GM23338 (cell line): ENCODE measurements around the gene PCDHB10. TPM values are rescaled to one million over a fixed set of nuclear protein-coding genes. Genes with fewer than 3 reads are reported as not detected.
"Not testable (repeated sequence)": the region's sequence is repeated elsewhere in the genome, so short reads cannot be mapped to it uniquely, and the experiment has no call there.

Source experiments
- ATAC-seq: fragments of 200-7000 bp; cut with Tn5 transposase; 3 replicates; pipeline ENCODE4 v1.9.1; 2020
- DNase-seq: peaks from one replicate; pipeline ENCODE4 v3.0.0-alpha.2; 2015; ENCODE audit warnings: low spot score
- H2AFZ ChIP-seq: fragments of 200-600 bp; sonication (generic); 2 replicates; pipeline ENCODE4 v1.8.0; 2016; ENCODE audit warnings: antibody characterized with exemption, mild to moderate bottlenecking, moderate library complexity
- H3F3A ChIP-seq: fragments of 200-600 bp; sonication (generic); replicated peaks from 2 replicates; pipeline ENCODE4 v1.8.0; 2017; ENCODE audit warnings: antibody characterized with exemption, mixed run types, low read depth
- H3K27ac ChIP-seq: fragments of 200-600 bp; sonication (generic); 2 replicates; pipeline ENCODE4 v1.6.1; 2016; ENCODE audit warnings: low read depth
- H3K27me3 ChIP-seq: fragments of 200-600 bp; sonication (generic); 2 replicates; pipeline ENCODE4 v1.8.0; 2016; ENCODE audit warnings: mild to moderate bottlenecking, mixed run types, moderate library complexity; ENCODE audit not compliant: insufficient read depth
- H3K36me3 ChIP-seq: fragments of 200-600 bp; sonication (generic); 2 replicates; pipeline ENCODE4 v1.8.0; 2016; ENCODE audit warnings: mild to moderate bottlenecking; ENCODE audit not compliant: insufficient read depth
- H3K4me1 ChIP-seq: fragments of 200-600 bp; sonication (generic); 2 replicates; pipeline ENCODE4 v1.8.0; 2016; ENCODE audit warnings: mild to moderate bottlenecking, moderate library complexity; ENCODE audit not compliant: insufficient read depth
- H3K4me2 ChIP-seq: fragments of 200-600 bp; sonication (generic); 2 replicates; pipeline ENCODE4 v1.7.1; 2017; ENCODE audit warnings: mixed run types
- H3K4me3 ChIP-seq: fragments of 200-600 bp; sonication (generic); 2 replicates; pipeline ENCODE4 v1.6.1; 2016; ENCODE audit warnings: mixed run types
- H3K79me2 ChIP-seq: fragments of 200-600 bp; sonication (generic); replicated peaks from 2 replicates; pipeline ENCODE4 v1.8.0; 2017; ENCODE audit warnings: mild to moderate bottlenecking; ENCODE audit not compliant: insufficient read depth
- H3K9me2 ChIP-seq: fragments of 200-600 bp; sonication (generic); 2 replicates; pipeline ENCODE4 v1.8.0; 2017; ENCODE audit not compliant: insufficient read depth
- H4K20me1 ChIP-seq: fragments of 200-600 bp; sonication (generic); replicated peaks from 2 replicates; pipeline ENCODE4 v1.8.0; 2017; ENCODE audit warnings: mild to moderate bottlenecking; ENCODE audit not compliant: insufficient read depth
- H3K27ac Mint-ChIP-seq: 2 replicates; pipeline ENCODE4 v1.8.0; 2020; ENCODE audit warnings: inconsistent platforms, mild to moderate bottlenecking, moderate library complexity, mixed read lengths
- H3K27me3 Mint-ChIP-seq: 3 replicates; pipeline ENCODE4 v1.8.0; 2022; ENCODE audit warnings: low read depth, mild to moderate bottlenecking, moderate library complexity, mixed read lengths, inconsistent platforms; ENCODE audit not compliant: insufficient read depth, poor library complexity
- H3K36me3 Mint-ChIP-seq: 3 replicates; pipeline ENCODE4 v1.8.0; 2021; ENCODE audit warnings: low read depth, mild to moderate bottlenecking, inconsistent platforms, moderate library complexity, mixed read lengths
- H3K4me1 Mint-ChIP-seq: 3 replicates; pipeline ENCODE4 v1.8.0; 2020; ENCODE audit warnings: mild to moderate bottlenecking, inconsistent platforms, mixed read lengths
- H3K4me3 Mint-ChIP-seq: 3 replicates; pipeline ENCODE4 v1.8.0; 2021; ENCODE audit warnings: moderate library complexity, mild to moderate bottlenecking, inconsistent platforms, mixed read lengths
- H3K9me3 Mint-ChIP-seq: 3 replicates; pipeline ENCODE4 v1.8.0; 2020; ENCODE audit warnings: moderate library complexity, mild to moderate bottlenecking, inconsistent platforms, mixed read lengths
- CTCF ChIP-seq, 2 experiments: fragments of 200-600 bp in 1 of 2; sonication (generic) in 1 of 2; conservative IDR thresholded peaks; 2 replicates each; pipeline versions ENCODE4 v1.5.1 to v1.6.1; 2016 to 2017; ENCODE audit warnings: antibody characterized with exemption in 2 of 2, low read depth in 2 of 2, mild to moderate bottlenecking in 2 of 2, moderate library complexity in 1 of 2
- ZNF331 ChIP-seq: fragments of 250-450 bp; sonication (Bioruptor Pico); IDR thresholded peaks from 2 replicates; pipeline ENCODE4 v1.5.0; 2020; ENCODE audit warnings: low read depth, mild to moderate bottlenecking, moderate library complexity
- polyA plus RNA-seq: library from polyadenylated mRNA; unstranded; fragments of >200 nt; fragmentation: Nextera tagmentation; extraction: Ambion mirVana; gene quantifications from 2 replicates; pipeline ENCODE4 v1.2.1, GENCODE V29; 2016
- total RNA-seq: library from RNA; depleted of rRNA; stranded (reverse); fragments of >200 nt; shearing (Covaris generic); gene quantifications from 2 replicates; pipeline ENCODE4 v1.2.3, GENCODE V29; 2014

The PCDHB10 gene
- total and polyA plus RNA-seq, 2 experiments from 2014 or later = 1.6 to 2.7 TPM

GRCh38 chr5:141172381-141173204, 19.6 kb upstream of the PCDHB10 start, which contains the start of gene PCDHB7:
PCDHB7 (plus strand) TSS chr5:141172644; CDS start chr5:141172836, 192 bp downstream.
- peak; percentile 85 for DNase-seq
- Histone ChIP-seq H3K4me2 (no peak within 1 kb of the TSS), H3K79me2 (no peaks in the 10 kb centered on the region), H3K9me2 (no peaks in the 10 kb centered on the region), H4K20me1 (no peaks in the 10 kb centered on the region), H3K4me3 (no peak within 1 kb of the TSS), H3K36me3 (no peaks in the 10 kb centered on the region), H3K27me3 (no peaks in the 10 kb centered on the region), H3K4me1 (no peaks in the 10 kb centered on the region), H3K27ac (no peak within 1 kb of the TSS), H2AFZ (no peak within 1 kb of the TSS), H3F3A (no peaks in the 10 kb centered on the region)
- H3K36me3 Mint-ChIP-seq = peaks cover 8% of the 10 kb centered on the region
- H3K4me3 Mint-ChIP-seq = no peak within 1 kb of the TSS
- no peak within 1 kb of the TSS for H3K27ac Mint-ChIP-seq
- peaks cover 19% of the 10 kb centered on the region for H3K9me3 Mint-ChIP-seq
- no peak for ATAC-seq
- peaks cover 3% of the 10 kb centered on the region for H3K27me3 Mint-ChIP-seq
- TF ChIP-seq ZNF331 (no peak), CTCF (conservative IDR thresholded peaks at IDR 0.05; ENCODE audit: low read depth in 2 of 2) (peak; percentile 77 to 98)
- no peaks in the 10 kb centered on the region; the same call in 2 of the 3 replicates for H3K4me1 Mint-ChIP-seq

DNA sequence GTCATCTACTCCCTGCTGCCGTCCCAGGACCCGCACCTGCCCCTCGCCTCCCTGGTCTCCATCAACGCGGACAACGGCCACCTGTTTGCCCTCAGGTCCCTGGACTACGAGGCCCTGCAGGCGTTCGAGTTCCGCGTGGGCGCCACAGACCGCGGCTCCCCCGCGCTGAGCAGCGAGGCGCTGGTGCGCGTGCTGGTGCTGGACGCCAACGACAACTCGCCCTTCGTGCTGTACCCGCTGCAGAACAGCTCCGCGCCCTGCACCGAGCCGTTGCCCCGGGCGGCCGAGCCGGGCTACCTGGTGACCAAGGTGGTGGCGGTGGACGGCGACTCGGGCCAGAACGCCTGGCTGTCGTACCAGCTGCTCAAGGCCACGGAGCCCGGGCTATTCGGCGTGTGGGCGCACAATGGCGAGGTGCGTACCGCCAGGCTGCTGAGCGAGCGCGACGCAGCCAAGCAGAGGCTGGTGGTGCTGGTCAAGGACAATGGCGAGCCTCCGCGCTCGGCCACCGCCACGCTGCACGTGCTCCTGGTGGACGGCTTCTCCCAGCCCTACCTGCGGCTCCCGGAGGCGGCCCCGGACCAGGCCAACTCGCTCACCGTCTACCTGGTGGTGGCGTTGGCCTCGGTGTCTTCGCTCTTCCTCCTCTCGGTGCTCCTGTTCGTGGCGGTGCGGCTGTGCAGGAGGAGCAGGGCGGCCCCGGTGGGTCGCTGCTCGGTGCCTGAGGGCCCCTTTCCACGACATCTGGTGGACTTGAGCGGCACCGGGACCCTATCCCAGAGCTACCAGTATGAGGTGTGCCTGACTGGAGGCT, 17.7 kb upstream of the PCDHB10 start:
- H3K36me3 Mint-ChIP-seq, H3K27ac Mint-ChIP-seq, H3K9me2 ChIP-seq, H3K27ac ChIP-seq, ATAC-seq, H4K20me1 ChIP-seq, H3K4me3 ChIP-seq, H3F3A ChIP-seq, H3K4me1 Mint-ChIP-seq, H3K79me2 ChIP-seq, H3K4me1 ChIP-seq, H3K27me3 Mint-ChIP-seq, H3K4me2 ChIP-seq, H3K27me3 ChIP-seq, H3K4me3 Mint-ChIP-seq, H3K36me3 ChIP-seq: not testable (repeated sequence)
- TF ChIP-seq CTCF (conservative IDR thresholded peaks at IDR 0.05; ENCODE audit: low read depth in 2 of 2) = 0 out of 4 replicates have a peak, but pooled peaks have one; percentile 4 to 18
- peak; percentile 34 for DNase-seq
- peak overlapping the region; percentile 33 for H2AFZ ChIP-seq
- peaks cover 19% of the 10 kb centered on the region for H3K9me3 Mint-ChIP-seq
